K562 (cell line): ENCODE results near the gene TBC1D20. TPM values are rescaled to one million over a fixed set of nuclear protein-coding genes. Genes with fewer than 3 reads are reported as not detected.

Experiments
- ATF3 ChIP-seq, 2 experiments: fragments of 450-650 bp in 1 of 2; sonication (generic) in 1 of 2; formaldehyde crosslinking in 1 of 2; IDR thresholded peaks in 1 of 2; conservative IDR thresholded peaks in 1 of 2; 2 replicates each; pipeline versions ENCODE4 v1.6.1 to v1.8.1; 2016 to 2023; ENCODE audit warnings: mild to moderate bottlenecking in 2 of 2, moderate library complexity in 2 of 2, inconsistent platforms in 1 of 2, missing genetic modification reagents in 1 of 2
- BCOR ChIP-seq: fragments of 450-650 bp; IDR thresholded peaks from 2 replicates; pipeline ENCODE4 v1.6.1; 2016
- E2F5 ChIP-seq: sonication (generic); formaldehyde crosslinking; IDR thresholded peaks from 2 replicates; pipeline ENCODE4 v1.8.0; 2022; ENCODE audit warnings: mild to moderate bottlenecking, missing genetic modification reagents
- ELK1 ChIP-seq: sonication (generic); formaldehyde crosslinking; IDR thresholded peaks from 2 replicates; pipeline ENCODE4 v1.8.1; 2022; ENCODE audit warnings: missing genetic modification reagents
- EWSR1 ChIP-seq: fragments of 450-650 bp; IDR thresholded peaks from 2 replicates; pipeline ENCODE4 v1.6.1; 2018; ENCODE audit warnings: borderline replicate concordance, mild to moderate bottlenecking, low read depth, moderate library complexity; ENCODE audit not compliant: partially characterized antibody
- FOXK1 ChIP-seq: sonication (generic); formaldehyde crosslinking; IDR thresholded peaks from 2 replicates; pipeline ENCODE4 v1.8.0; 2022; ENCODE audit warnings: missing genetic modification reagents, mild to moderate bottlenecking, borderline replicate concordance
- IFI16 ChIP-seq: fragments of 250-450 bp; sonication (Bioruptor Pico); IDR thresholded peaks from 2 replicates; pipeline ENCODE4 v2.1.2; 2022; ENCODE audit warnings: mild to moderate bottlenecking, inconsistent platforms
- KLF1 ChIP-seq: fragments of 450-650 bp; IDR thresholded peaks from 2 replicates; pipeline ENCODE4 v1.6.1; 2016; ENCODE audit warnings: missing genetic modification characterization, missing compliant biosample characterization
- L3MBTL2 ChIP-seq: fragments of 450-650 bp; IDR thresholded peaks from 2 replicates; pipeline ENCODE4 v1.6.1; 2016; ENCODE audit warnings: mild to moderate bottlenecking, moderate library complexity
- MEIS2 ChIP-seq: fragments of 450-650 bp; IDR thresholded peaks from 2 replicates; pipeline ENCODE4 v1.6.1; 2014; ENCODE audit warnings: mild to moderate bottlenecking; ENCODE audit not compliant: partially characterized antibody
- NFATC3 ChIP-seq: fragments of 450-650 bp; IDR thresholded peaks from 2 replicates; pipeline ENCODE4 v1.6.1; 2017; ENCODE audit warnings: mild to moderate bottlenecking
- SIN3B ChIP-seq: fragments of 450-650 bp; IDR thresholded peaks from 2 replicates; pipeline ENCODE4 v1.6.1; 2017; ENCODE audit warnings: low read depth, mild to moderate bottlenecking, moderate library complexity
- SMAD4 ChIP-seq: fragments of 250-450 bp; sonication (Bioruptor Pico); conservative IDR thresholded peaks from 2 replicates; pipeline ENCODE4 v1.8.0; 2021; ENCODE audit warnings: inconsistent platforms, mild to moderate bottlenecking, moderate library complexity
- TCF3 ChIP-seq: sonication (generic); formaldehyde crosslinking; IDR thresholded peaks from 2 replicates; pipeline ENCODE4 v1.4.0; 2020; ENCODE audit warnings: mild to moderate bottlenecking, missing genetic modification reagents
- USF1 ChIP-seq: sonication (generic); formaldehyde crosslinking; IDR thresholded peaks from 2 replicates; pipeline ENCODE4 v1.9.0; 2022; ENCODE audit warnings: mild to moderate bottlenecking, missing genetic modification reagents
- ZBTB49 ChIP-seq: sonication (generic); formaldehyde crosslinking; IDR thresholded peaks from 2 replicates; pipeline ENCODE4 v1.8.0; 2022; ENCODE audit warnings: missing genetic modification reagents, mild to moderate bottlenecking, borderline replicate concordance
- ZMIZ1 ChIP-seq, 2 experiments: fragments of 150-350 bp in 1 of 2; IDR thresholded peaks; 2 replicates each; pipeline ENCODE4 v1.6.1; 2012 to 2016; ENCODE audit warnings: low read depth in 2 of 2, low read length in 2 of 2, mild to moderate bottlenecking in 1 of 2, moderate library complexity in 1 of 2
- ZNF354B ChIP-seq: fragments of 250-450 bp; sonication (Bioruptor Pico); IDR thresholded peaks from 2 replicates; pipeline ENCODE4 v1.4.0; 2020
- ZNF57 ChIP-seq: fragments of 450-650 bp; formaldehyde crosslinking; IDR thresholded peaks from 2 replicates; pipeline ENCODE4 v1.4.0; 2020; ENCODE audit warnings: mild to moderate bottlenecking, moderate library complexity
- polyA plus RNA-seq, 8 experiments: library from polyadenylated mRNA; depleted of rRNA in 4 of 8; stranded (reverse) in 5 of 8; unstranded in 3 of 8; fragments of >200 nt; fragmentation: Nextera tagmentation in 2 of 8; fragmentation: Illumina TruSeq in 1 of 8; extraction: Ambion mirVana in 2 of 8; extraction: Trizol in 1 of 8; gene quantifications; 2 replicates each; pipeline versions ENCODE4 v1.2.1 to v1.2.3, GENCODE V29; 2011 to 2014; ENCODE audit warnings: inconsistent platforms in 1 of 8, missing spikeins in 1 of 8
- total RNA-seq, 7 experiments: library from RNA; depleted of rRNA in 6 of 7; stranded (reverse); fragments of >200 nt in 6 of 7; fragmentation: Illumina TruSeq in 2 of 7; extraction: Trizol in 2 of 7; gene quantifications; 2 replicates each; pipeline versions ENCODE4 v1.2.1 to v1.2.3, GENCODE V29; 2011 to 2021; ENCODE audit warnings: low replicate concordance in 1 of 7

TBC1D20 gene
- total and polyA plus RNA-seq, 9 of the 15 experiments (the other 6 are each of a cell fraction or from before 2014, with no cell fraction given) = 7.0 to 25.3 (median 15.1) TPM

GRCh38 chr20:399182-399707 lies 63.1 kb downstream of the TBC1D20 start (continued):
- no peak for TF ChIP-seq NFATC3
- TF ChIP-seq USF1 (CRISPR knock-in tag) = no peak
- TF ChIP-seq IFI16 (CRISPR knock-in tag) = no peak
- TF ChIP-seq SIN3B = no peak
- no peak for TF ChIP-seq KLF1 (tag)
- peak; percentile 36; the same call in 1 of the 2 replicates for TF ChIP-seq L3MBTL2
- TF ChIP-seq ZNF57 = no peak
- TF ChIP-seq FOXK1 (CRISPR knock-in tag) = no peak
- peak; percentile 86 for TF ChIP-seq MEIS2
- no peak for TF ChIP-seq ZNF354B
- TF ChIP-seq E2F5 (CRISPR knock-in tag) = no peak
- TF ChIP-seq ELK1 (CRISPR knock-in tag) = no peak
- peak; percentile 36; the same call in 1 of the 2 replicates for TF ChIP-seq SMAD4 (CRISPR knock-in tag)
- TF ChIP-seq ATF3 (IDR thresholded peaks at IDR 0.05) = no peak
- TF ChIP-seq ATF3 (CRISPR knock-in tag; conservative IDR thresholded peaks at IDR 0.05) = no peak
- TF ChIP-seq ZMIZ1 (IDR thresholded peaks at IDR 0.05; ENCODE audit: low read depth in 2 of 2, low read length in 2 of 2) = no peak
- TF ChIP-seq TCF3 (CRISPR knock-in tag) = peak; percentile 72
- TF ChIP-seq BCOR = no peak
- TF ChIP-seq EWSR1 = no peak
- no peak for TF ChIP-seq ZBTB49 (CRISPR knock-in tag)
